ENCODE measurements around the gene CYBC1.

CYBC1 gene

GRCh38 chr17:82447876-82448275 is 2.7 kb downstream of the CYBC1 start:
- no peak for DNase-seq (ENCODE audit: low read depth)

GRCh38 chr17:82446649-82447048 is 3.9 kb downstream of the CYBC1 start:
- no peak for DNase-seq (ENCODE audit: low read depth)

- no peak for DNase-seq (ENCODE audit: low read depth)
These were observed 4.4 kb downstream of the CYBC1 start for GRCh38 chr17:82446124-82446523.

- no peak for DNase-seq (ENCODE audit: low read depth)
These were observed 5.0 kb downstream of the CYBC1 start for GRCh38 chr17:82445542-82445941.

- no peak for DNase-seq (ENCODE audit: low read depth)
These were observed 5.5 kb downstream of the CYBC1 start for GRCh38 chr17:82444941-82445521.

- DNase-seq (ENCODE audit: low read depth): no peak
These were observed 6.2 kb downstream of the CYBC1 start for GRCh38 chr17:82444284-82444893.

- no peak for DNase-seq (ENCODE audit: low read depth)
These were observed 6.9 kb downstream of the CYBC1 start for GRCh38 chr17:82443465-82444283.

- DNase-seq (ENCODE audit: low read depth): no peak
These were observed 7.7 kb downstream of the CYBC1 start for GRCh38 chr17:82442643-82443464.

GRCh38 chr17:82441691-82442487 is 8.7 kb downstream of the CYBC1 start:
- DNase-seq (ENCODE audit: low read depth): no peak

GRCh38 chr17:82440991-82441627 is 9.4 kb downstream of the CYBC1 start:
- no peak for DNase-seq (ENCODE audit: low read depth)

GRCh38 chr17:82440469-82440981 is 10.0 kb downstream of the CYBC1 start:
- DNase-seq (ENCODE audit: low read depth): no peak

- no peak for DNase-seq (ENCODE audit: low read depth)
These were observed 10.7 kb downstream of the CYBC1 start for GRCh38 chr17:82439829-82440365.

- DNase-seq (ENCODE audit: low read depth): no peak
These were observed 11.2 kb downstream of the CYBC1 start for GRCh38 chr17:82439194-82439828.

GRCh38 chr17:82438401-82439193 is 12.0 kb downstream of the CYBC1 start:
- no peak for DNase-seq (ENCODE audit: low read depth)

- no peak for DNase-seq (ENCODE audit: low read depth)
These were observed 13.3 kb downstream of the CYBC1 start for GRCh38 chr17:82437325-82437668.

GRCh38 chr17:82436601-82437324 is 13.8 kb downstream of the CYBC1 start:
- DNase-seq (ENCODE audit: low read depth): no peak

GRCh38 chr17:82435601-82436583 is 14.7 kb downstream of the CYBC1 start:
- DNase-seq (ENCODE audit: low read depth): no peak
